ENCODE measurements around the gene ZSWIM5.

Gene ZSWIM5

GRCh38 chr1:44970317-44970716 lies 236.1 kb downstream of the ZSWIM5 start:
- no peak for TF ChIP-seq CTCF (IDR thresholded peaks at IDR 0.05; ENCODE audit: low read depth, low read length)
- no peak overlapping the region for H3K4me3 ChIP-seq (replicated peaks in 1 of 2; ENCODE audit: low read depth in 2 of 2, low read length in 2 of 2)
- peak; percentile 21 to 55 for DNase-seq (ENCODE audit: low read depth in 2 of 2)
